HepG2 (cell line): ENCODE measurements around the gene NLRP4.

Experiments
- CEBPB ChIP-seq: IDR thresholded peaks from 2 replicates; pipeline ENCODE4 v1.6.1; 2011; ENCODE audit warnings: low read depth, low read length, improper control_type of control experiment, borderline replicate concordance
- CREM ChIP-seq, 2 experiments: sonication (generic) in 1 of 2; formaldehyde crosslinking in 1 of 2; IDR thresholded peaks; 2 replicates each; pipeline versions ENCODE4 v1.4.0 to v1.6.1; 2016 to 2020; ENCODE audit warnings: antibody characterized with exemption in 1 of 2, mild to moderate bottlenecking in 1 of 2, missing genetic modification reagents in 1 of 2
- HNRNPL ChIP-seq: fragments of 200-400 bp; formaldehyde crosslinking; IDR thresholded peaks from 2 replicates; pipeline ENCODE4 v1.6.1; 2017; ENCODE audit warnings: mild to moderate bottlenecking, low read depth, low read length
- MAX ChIP-seq: IDR thresholded peaks from 2 replicates; pipeline ENCODE4 v1.6.1; 2012; ENCODE audit warnings: inconsistent platforms
- NR3C1 ChIP-seq: sonication (generic); formaldehyde crosslinking; IDR thresholded peaks from 2 replicates; pipeline ENCODE4 v1.4.0; 2020; ENCODE audit warnings: missing genetic modification reagents
- POLR2AphosphoS5 ChIP-seq: IDR thresholded peaks from 2 replicates; pipeline ENCODE4 v1.6.1; 2012; ENCODE audit warnings: low read depth, low read length
- TP53 ChIP-seq: sonication (generic); formaldehyde crosslinking; conservative IDR thresholded peaks from 2 replicates; pipeline ENCODE4 v1.4.0; 2020; ENCODE audit warnings: missing genetic modification reagents
- ZNF331 ChIP-seq: sonication (generic); formaldehyde crosslinking; IDR thresholded peaks from 2 replicates; pipeline ENCODE4 v1.4.0; 2020; ENCODE audit warnings: missing genetic modification reagents
- ZNF619 ChIP-seq: sonication (generic); formaldehyde crosslinking; IDR thresholded peaks from 2 replicates; pipeline ENCODE4 v1.4.0; 2020; ENCODE audit warnings: mild to moderate bottlenecking, missing genetic modification reagents
- TF ChIP-seq, protein P1 (sequence below): sonication (generic); formaldehyde crosslinking; IDR thresholded peaks from 2 replicates; pipeline ENCODE4 v1.5.0; 2020; ENCODE audit warnings: mild to moderate bottlenecking, missing genetic modification reagents, moderate library complexity

- TF ChIP-seq, protein P1, sequence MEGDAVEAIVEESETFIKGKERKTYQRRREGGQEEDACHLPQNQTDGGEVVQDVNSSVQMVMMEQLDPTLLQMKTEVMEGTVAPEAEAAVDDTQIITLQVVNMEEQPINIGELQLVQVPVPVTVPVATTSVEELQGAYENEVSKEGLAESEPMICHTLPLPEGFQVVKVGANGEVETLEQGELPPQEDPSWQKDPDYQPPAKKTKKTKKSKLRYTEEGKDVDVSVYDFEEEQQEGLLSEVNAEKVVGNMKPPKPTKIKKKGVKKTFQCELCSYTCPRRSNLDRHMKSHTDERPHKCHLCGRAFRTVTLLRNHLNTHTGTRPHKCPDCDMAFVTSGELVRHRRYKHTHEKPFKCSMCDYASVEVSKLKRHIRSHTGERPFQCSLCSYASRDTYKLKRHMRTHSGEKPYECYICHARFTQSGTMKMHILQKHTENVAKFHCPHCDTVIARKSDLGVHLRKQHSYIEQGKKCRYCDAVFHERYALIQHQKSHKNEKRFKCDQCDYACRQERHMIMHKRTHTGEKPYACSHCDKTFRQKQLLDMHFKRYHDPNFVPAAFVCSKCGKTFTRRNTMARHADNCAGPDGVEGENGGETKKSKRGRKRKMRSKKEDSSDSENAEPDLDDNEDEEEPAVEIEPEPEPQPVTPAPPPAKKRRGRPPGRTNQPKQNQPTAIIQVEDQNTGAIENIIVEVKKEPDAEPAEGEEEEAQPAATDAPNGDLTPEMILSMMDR (CRISPR knock-in tag) = no peak
- TF ChIP-seq POLR2AphosphoS5 = no peak
- no peak for TF ChIP-seq CREM (IDR thresholded peaks at IDR 0.05)
- no peak for TF ChIP-seq CREM (CRISPR knock-in tag; IDR thresholded peaks at IDR 0.05)
- no peak for TF ChIP-seq CEBPB
- TF ChIP-seq ZNF619 (CRISPR knock-in tag) = no peak
- TF ChIP-seq NR3C1 = no peak
- no peak for TF ChIP-seq MAX
- no peak for TF ChIP-seq HNRNPL
- TF ChIP-seq TP53 (CRISPR knock-in tag) = no peak
- TF ChIP-seq ZNF331 (CRISPR knock-in tag) = no peak
Observed at GRCh38 chr19:55877211-55877610, 40.9 kb downstream of the NLRP4 start.
